Measurements from ENCODE around the gene NPIPA1. TPM values are rescaled to one million over a fixed set of nuclear protein-coding genes. Genes with fewer than 3 reads are reported as not detected.
"Not testable (repeated sequence)": the region's sequence is repeated elsewhere in the genome, so short reads cannot be mapped to it uniquely, and the experiment has no call there.

NPIPA1 gene
- total RNA-seq, 2 donors from 2014 or later: 101 to 165 TPM

DNA sequence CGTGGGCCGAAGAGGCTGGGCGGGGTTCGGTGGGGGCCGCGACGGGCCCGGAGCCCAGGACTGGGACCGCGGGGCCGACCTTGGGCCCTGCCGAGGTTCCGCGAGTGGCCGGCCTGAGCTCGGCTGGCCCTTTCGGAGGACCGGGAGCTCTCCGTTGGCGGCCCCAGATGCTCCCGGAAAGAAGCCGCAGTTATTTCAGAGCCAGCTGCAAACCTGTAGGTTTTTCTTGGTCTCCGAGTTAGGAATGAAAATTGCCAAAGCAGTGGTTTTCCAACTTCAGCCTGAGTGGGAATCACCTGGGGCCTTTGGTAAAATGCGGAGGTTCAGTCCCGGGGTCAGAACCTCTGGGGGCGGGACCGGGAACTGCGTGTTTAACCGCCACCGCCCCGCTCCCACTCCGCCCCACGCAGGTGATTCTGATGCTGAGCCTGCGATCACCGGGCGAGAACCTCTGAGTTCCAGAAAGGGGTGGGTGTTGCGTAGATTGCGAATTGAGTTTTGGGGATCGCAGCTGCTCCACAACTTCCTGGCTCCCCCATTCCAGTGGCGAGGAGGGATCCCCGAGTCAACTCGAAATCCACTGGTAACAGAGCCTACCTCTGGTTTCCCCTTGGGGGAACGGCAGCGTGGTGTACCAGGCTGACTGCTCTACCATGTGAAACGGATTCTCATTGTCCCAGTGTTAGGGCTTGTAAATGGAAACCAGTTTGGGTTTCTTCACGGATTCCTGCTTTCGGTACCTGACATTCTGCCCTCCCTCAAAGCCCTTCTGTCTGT is 38.4 kb downstream of the NPIPA1 start:
- H3K4me3 ChIP-seq: peak overlapping the region; percentile 96

DNA sequence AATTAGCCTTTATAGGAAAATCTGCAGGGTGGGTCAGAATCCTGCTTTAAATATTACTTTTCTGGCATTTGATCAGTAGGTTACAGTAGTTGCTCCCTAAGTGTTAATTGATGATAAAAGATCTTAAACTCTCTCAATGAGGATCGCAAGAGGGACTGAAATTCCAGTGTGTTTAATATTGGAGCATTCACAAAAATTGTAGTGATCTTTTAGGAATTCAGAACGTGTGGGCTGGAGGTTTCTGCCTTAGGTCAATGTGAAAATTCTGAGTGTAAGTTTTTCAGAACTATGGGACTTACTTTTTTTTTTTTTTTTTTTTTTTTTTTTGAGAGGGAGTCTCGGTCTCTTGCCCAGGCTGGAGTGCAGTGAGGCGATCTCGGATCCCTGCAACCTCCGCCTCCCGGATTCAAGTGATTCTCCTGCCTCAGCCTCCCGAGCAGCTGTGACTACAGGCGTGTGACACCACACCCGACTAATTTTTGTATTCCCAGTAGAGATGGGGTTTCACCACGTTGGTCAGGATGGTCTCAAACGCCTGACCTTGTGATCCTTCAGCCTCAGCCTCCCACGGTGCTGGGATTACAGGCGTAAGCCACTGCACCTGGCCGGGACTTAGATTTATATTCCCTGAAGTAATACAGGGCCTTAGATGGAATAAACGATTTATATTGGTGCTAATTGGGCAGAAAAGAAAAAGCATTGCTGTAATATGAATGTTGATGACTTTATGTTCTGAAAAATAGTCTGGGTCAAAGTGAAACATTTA is 39.9 kb downstream of the NPIPA1 start:
- ATAC-seq (ENCODE audit: insufficient number of reproducible peaks, low FRiP score, low read depth); H3K27me3 ChIP-seq (replicated peaks; ENCODE audit: insufficient read depth); H3K36me3 ChIP-seq; H3K27ac ChIP-seq; H3K9me3 ChIP-seq; DNase-seq (ENCODE audit: low spot score): not testable (repeated sequence)
- peaks cover 21 to 31% of the 10 kb centered on the region in 2 donors for H3K4me1 ChIP-seq (ENCODE audit: control insufficient read depth in 1 of 2, low read depth in 2 of 2)
- H3K4me3 ChIP-seq: peak overlapping the region; percentile 96

More for the DNA sequence above, 38.4 kb downstream of the NPIPA1 start:
- ATAC-seq (ENCODE audit: insufficient number of reproducible peaks, low FRiP score, low read depth): peak; percentile 0
- TF ChIP-seq, protein P1, sequence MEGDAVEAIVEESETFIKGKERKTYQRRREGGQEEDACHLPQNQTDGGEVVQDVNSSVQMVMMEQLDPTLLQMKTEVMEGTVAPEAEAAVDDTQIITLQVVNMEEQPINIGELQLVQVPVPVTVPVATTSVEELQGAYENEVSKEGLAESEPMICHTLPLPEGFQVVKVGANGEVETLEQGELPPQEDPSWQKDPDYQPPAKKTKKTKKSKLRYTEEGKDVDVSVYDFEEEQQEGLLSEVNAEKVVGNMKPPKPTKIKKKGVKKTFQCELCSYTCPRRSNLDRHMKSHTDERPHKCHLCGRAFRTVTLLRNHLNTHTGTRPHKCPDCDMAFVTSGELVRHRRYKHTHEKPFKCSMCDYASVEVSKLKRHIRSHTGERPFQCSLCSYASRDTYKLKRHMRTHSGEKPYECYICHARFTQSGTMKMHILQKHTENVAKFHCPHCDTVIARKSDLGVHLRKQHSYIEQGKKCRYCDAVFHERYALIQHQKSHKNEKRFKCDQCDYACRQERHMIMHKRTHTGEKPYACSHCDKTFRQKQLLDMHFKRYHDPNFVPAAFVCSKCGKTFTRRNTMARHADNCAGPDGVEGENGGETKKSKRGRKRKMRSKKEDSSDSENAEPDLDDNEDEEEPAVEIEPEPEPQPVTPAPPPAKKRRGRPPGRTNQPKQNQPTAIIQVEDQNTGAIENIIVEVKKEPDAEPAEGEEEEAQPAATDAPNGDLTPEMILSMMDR (IDR thresholded peaks at IDR 0.05): peak; percentile 53
- Histone ChIP-seq H3K27ac (peak overlapping the region; percentile 88 to 94), H3K4me1 (ENCODE audit: control insufficient read depth in 1 of 2, low read depth in 2 of 2) (peaks cover 21 to 31% of the 10 kb centered on the region in 2 donors)
- not testable (repeated sequence) for H3K9me3 ChIP-seq; H3K27me3 ChIP-seq (replicated peaks; ENCODE audit: insufficient read depth); H3K36me3 ChIP-seq; DNase-seq (ENCODE audit: low spot score)

DNA sequence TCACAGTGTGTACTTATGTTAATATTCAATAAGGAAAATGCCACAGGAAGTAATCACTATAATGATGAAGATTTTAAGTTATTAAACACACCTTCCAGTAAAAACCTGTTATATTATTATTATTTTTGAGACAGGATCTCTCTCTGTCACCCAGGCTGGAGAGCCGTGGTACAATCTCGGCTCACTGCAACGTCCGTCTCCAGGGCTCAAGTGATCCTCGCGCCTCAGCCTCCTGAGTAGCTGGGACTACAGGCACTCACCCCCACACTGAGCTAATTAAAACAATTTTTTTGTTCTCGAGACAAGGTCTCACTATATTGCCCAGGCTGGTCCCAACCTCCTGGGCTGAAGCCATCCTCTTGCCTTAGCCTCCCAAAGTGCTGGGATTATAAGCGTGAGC is 41.0 kb downstream of the NPIPA1 start:
- not testable (repeated sequence) for H3K9me3 ChIP-seq; H3K36me3 ChIP-seq; H3K27ac ChIP-seq; H3K4me3 ChIP-seq; H3K27me3 ChIP-seq (replicated peaks; ENCODE audit: insufficient read depth); ATAC-seq (ENCODE audit: insufficient number of reproducible peaks, low FRiP score, low read depth); DNase-seq (ENCODE audit: low spot score)
- peaks cover 21 to 31% of the 10 kb centered on the region in 2 donors for H3K4me1 ChIP-seq (ENCODE audit: control insufficient read depth in 1 of 2, low read depth in 2 of 2)

DNA sequence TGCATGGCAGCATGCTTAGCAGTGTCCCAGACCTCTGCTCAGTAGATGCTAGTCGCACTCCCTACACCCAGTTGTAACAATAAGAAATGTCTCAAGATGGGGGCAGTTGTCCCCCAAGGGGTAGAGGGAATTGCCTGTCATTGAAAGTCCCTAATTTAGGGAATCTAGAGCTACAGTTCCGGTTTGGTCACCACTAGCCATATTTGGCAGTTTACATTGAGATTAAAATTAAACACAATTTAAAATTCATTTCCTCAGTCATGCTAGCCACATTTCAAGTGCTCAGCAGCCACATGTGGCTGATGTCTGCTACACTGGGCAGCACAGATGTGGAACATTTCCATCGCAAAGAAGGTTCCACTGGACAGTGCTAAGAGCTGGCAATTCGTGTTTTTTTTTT is 41.7 kb downstream of the NPIPA1 start:
- H3K36me3 ChIP-seq, H3K9me3 ChIP-seq: not testable (repeated sequence)

DNA sequence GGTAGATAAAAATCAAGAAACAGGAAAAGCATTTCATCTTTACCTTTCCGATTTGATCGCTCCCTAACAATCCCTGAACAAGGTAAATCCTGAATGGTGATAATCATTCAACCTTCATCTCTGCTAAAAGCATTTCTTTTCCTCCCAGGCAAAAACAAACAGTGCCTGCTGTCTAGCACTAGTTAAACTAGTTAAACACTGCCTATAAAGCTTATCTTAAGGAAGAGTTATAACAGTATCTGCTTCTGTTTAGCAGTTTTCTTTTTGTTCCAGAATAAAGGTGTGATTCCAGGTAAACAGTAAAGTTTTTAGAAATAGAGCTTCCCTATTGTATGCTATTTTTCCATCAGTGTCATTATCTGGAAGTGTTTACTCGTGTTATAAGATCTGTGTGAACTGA is 44.0 kb downstream of the NPIPA1 start:
- H3K9me3 ChIP-seq; H3K27me3 ChIP-seq (replicated peaks; ENCODE audit: insufficient read depth); ATAC-seq (ENCODE audit: insufficient number of reproducible peaks, low FRiP score, low read depth); H3K4me3 ChIP-seq; H3K27ac ChIP-seq; DNase-seq (ENCODE audit: low spot score): not testable (repeated sequence)
- Histone ChIP-seq H3K4me1 (ENCODE audit: control insufficient read depth in 1 of 2, low read depth in 2 of 2) (peaks cover 12 to 24% of the 10 kb centered on the region in 2 donors), H3K36me3 (peaks cover 14% of the 10 kb centered on the region)

More for the DNA sequence above, 41.7 kb downstream of the NPIPA1 start:
- DNase-seq (ENCODE audit: low spot score); H3K27ac ChIP-seq; H3K27me3 ChIP-seq (replicated peaks; ENCODE audit: insufficient read depth); H3K4me3 ChIP-seq; ATAC-seq (ENCODE audit: insufficient number of reproducible peaks, low FRiP score, low read depth): not testable (repeated sequence)
- H3K4me1 ChIP-seq (ENCODE audit: control insufficient read depth in 1 of 2, low read depth in 2 of 2): peaks cover 21 to 31% of the 10 kb centered on the region in 2 donors

DNA sequence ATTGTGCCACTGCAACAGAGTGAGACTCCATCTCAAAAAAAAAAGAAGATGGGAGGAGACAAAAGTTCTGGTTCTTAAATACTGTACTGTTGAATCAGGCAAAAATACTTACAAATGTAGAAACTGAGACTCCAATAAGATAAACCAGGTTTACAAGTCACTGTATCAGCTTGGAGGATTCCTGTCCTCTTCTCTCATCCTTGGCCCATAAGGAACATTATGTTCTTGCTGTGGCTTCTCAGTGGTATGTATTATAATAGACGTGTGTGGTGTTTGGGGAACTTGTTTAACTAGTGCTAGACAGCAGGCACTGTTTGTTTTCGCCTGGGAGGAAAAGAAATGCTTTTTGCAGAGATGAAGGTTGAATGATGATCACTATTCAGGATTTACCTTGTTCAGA is 45.3 kb downstream of the NPIPA1 start:
- not testable (repeated sequence) for ATAC-seq (ENCODE audit: insufficient number of reproducible peaks, low FRiP score, low read depth)

DNA sequence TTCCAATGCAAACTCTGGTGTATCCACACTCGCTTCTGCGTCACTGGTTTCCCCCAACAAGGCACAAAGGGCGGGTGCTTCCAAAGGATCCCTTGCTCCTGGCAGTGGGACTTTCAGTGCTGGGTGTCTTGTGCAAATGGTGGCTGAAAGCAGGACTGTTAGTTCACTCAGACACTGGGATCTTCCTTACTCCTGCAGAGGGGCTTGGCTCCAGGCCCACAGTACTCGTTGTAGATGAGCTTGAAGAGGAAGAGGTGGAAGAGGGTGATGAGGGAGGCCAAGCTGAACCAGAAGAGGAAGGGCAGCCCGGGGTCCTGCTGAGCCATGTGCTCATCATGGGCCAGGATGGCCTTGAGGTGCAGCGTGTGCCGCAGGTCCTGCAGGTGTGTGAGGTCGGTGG is 50.8 kb downstream of the NPIPA1 start:
- ATAC-seq (ENCODE audit: insufficient number of reproducible peaks, low FRiP score, low read depth); H3K9me3 ChIP-seq; DNase-seq (ENCODE audit: low spot score); H3K4me1 ChIP-seq (ENCODE audit: control insufficient read depth in 1 of 2, low read depth in 2 of 2); H3K4me3 ChIP-seq; H3K27me3 ChIP-seq (replicated peaks; ENCODE audit: insufficient read depth); H3K27ac ChIP-seq: not testable (repeated sequence)
- peaks cover 15% of the 10 kb centered on the region for H3K36me3 ChIP-seq

More for the DNA sequence above, 45.3 kb downstream of the NPIPA1 start:
- H3K27me3 ChIP-seq (replicated peaks; ENCODE audit: insufficient read depth); H3K9me3 ChIP-seq; H3K4me3 ChIP-seq; DNase-seq (ENCODE audit: low spot score); H3K27ac ChIP-seq: not testable (repeated sequence)
- H3K36me3 ChIP-seq: peaks cover 14% of the 10 kb centered on the region
- peaks cover 3 to 16% of the 10 kb centered on the region in 2 donors for H3K4me1 ChIP-seq (ENCODE audit: control insufficient read depth in 1 of 2, low read depth in 2 of 2)

DNA sequence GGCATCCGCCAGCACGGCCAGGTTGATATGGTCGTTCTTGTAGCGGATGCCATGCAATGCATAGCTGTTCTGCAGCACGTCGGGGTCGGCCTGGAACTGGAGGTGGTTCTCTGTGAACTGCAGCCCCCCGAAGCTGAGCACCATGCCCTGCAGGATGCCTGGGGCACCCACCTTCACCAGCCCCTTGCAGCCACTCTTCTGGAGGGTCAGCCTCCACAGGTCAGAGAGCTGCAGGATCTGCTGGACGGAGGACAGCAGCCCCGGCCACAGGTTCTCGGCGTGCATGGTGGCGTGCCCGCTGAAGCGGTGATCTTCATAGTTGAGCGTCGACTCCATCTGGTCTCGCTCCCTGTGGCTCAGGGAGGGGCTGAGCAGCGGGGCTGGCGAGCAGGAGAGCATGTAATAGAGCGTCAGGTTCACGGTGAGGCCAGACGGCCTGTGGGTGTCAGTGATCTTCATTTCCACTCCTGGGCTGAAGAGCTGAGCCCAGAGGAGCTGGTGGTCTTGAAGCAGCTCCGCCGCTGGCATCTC is 51.5 kb downstream of the NPIPA1 start:
- not testable (repeated sequence) for H3K27ac ChIP-seq; ATAC-seq (ENCODE audit: insufficient number of reproducible peaks, low FRiP score, low read depth); DNase-seq (ENCODE audit: low spot score); H3K27me3 ChIP-seq (replicated peaks; ENCODE audit: insufficient read depth); H3K4me1 ChIP-seq (ENCODE audit: control insufficient read depth in 1 of 2, low read depth in 2 of 2); H3K4me3 ChIP-seq; H3K9me3 ChIP-seq
- peaks cover 15% of the 10 kb centered on the region for H3K36me3 ChIP-seq

DNA sequence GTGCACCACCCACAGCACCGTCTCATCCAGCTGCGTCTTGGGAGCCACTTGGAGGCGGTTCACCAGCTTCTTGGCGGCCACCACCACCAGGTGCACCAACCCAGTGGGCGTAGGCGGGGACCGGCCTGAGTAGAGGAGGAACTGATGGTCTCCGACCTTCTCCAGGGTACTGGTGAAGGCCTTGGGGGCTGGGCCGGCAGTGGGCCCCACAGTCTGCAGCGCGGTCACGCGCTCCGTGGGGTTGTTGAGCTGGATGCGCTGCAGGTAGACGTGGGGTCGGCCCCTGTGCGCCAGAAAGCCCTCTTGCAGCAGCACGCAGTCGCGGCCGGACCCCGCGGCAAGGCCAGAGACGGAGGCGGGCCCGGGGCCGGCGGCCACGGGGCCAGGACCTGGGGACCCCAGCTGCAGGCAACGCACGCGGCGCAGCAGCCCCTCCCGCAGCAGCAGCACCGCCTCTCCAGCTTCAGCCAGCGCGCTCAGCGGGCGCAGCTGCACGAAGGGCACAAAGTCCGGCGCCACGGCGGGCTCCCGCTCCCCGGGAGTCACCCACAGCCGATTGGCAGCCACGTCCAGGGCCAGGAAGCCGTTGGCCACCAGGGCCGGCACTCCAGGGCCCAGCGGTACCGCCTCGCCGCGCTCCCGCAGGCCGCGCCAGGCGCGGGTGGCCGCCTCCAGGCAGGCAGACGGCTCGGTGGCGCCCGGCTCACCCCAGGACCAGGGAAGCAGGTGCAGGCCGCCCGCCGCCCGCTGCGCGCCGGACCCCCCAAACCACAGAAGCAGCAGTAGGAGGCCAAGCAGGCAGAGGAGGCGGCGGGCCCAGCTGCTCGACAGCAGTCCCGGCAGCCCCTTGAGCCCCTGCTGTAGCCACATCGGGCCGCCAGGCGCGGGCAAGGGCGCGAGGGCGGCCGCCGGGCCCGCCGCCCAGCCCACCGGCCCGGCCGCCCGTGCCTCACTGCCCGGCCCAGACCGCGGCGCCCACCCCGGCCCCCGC is 52.3 kb downstream of the NPIPA1 start:
- DNase-seq (ENCODE audit: low spot score); H3K9me3 ChIP-seq; ATAC-seq (ENCODE audit: insufficient number of reproducible peaks, low FRiP score, low read depth); H3K4me1 ChIP-seq (ENCODE audit: control insufficient read depth in 1 of 2, low read depth in 2 of 2); H3K27ac ChIP-seq; H3K27me3 ChIP-seq (replicated peaks; ENCODE audit: insufficient read depth); H3K4me3 ChIP-seq: not testable (repeated sequence)
- peaks cover 15% of the 10 kb centered on the region for H3K36me3 ChIP-seq

DNA sequence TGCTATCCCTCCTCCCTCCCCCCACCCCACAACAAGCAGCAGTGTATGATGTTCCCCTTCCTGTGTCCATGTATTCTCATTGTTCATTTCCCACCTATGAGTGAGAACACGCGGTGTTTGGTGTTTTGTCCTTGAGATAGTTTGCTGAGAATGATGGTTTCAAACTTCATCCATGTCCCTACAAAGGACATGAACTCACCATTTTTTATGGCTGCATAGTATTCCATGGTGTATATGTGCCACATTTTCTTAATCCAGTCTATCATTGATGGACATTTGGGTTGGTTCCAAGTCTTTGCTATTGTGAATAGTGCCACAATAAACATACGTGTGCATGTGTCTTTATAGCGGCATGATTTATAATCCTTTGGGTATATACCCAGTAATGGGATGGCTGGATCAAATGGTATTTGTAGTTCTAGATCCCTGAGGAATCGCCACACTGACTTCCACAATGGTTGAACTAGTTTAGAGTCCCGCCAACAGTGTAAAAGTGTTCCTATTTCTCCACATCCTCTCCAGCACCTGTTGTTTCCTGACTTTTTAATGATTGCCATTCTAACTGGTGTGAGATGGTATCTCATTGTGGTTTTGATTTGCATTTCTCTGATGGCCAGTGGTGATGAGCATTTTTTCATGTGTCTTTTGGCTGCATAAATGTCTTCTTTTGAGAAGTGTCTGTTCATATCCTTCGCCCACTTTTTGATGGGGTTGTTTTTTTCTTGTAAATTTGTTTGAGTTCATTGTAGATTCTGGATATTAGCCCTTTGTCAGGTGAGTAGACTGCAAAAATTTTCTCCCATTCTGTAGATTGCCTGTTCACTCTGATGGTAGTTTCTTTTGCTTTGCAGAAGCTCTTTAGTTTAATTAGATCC is 56.3 kb downstream of the NPIPA1 start:
- not testable (repeated sequence) for H3K27me3 ChIP-seq (replicated peaks; ENCODE audit: insufficient read depth); H3K36me3 ChIP-seq; H3K27ac ChIP-seq; DNase-seq (ENCODE audit: low spot score); H3K4me3 ChIP-seq; H3K9me3 ChIP-seq; ATAC-seq (ENCODE audit: insufficient number of reproducible peaks, low FRiP score, low read depth)
- peaks cover 0 to 16% of the 10 kb centered on the region in 2 donors for H3K4me1 ChIP-seq (ENCODE audit: control insufficient read depth in 1 of 2, low read depth in 2 of 2)
